D341Med (cell line): ENCODE results near the gene INTS13.
"Not testable (repeated sequence)": the region's sequence is repeated elsewhere in the genome, so short reads cannot be mapped to it uniquely, and the experiment has no call there.

ENCODE experiments used
- DNase-seq: peaks from one replicate; pipeline ENCODE4 v3.0.0; 2012; ENCODE audit warnings: low spot score

INTS13 gene

GRCh38 chr12:26870491-26871419, 67.0 kb downstream of the INTS13 start:
- no peak for DNase-seq

- DNase-seq: no peak
Measured at GRCh38 chr12:26869908-26870459, 67.8 kb downstream of the INTS13 start.

- no peak for DNase-seq
Measured at GRCh38 chr12:26869104-26869494, 68.7 kb downstream of the INTS13 start.

- no peak for DNase-seq
Measured at GRCh38 chr12:26868447-26869103, 69.2 kb downstream of the INTS13 start.

- no peak for DNase-seq
Measured at GRCh38 chr12:26867080-26867479, 70.7 kb downstream of the INTS13 start.

- DNase-seq: no peak
Measured at GRCh38 chr12:26863515-26863914, 74.3 kb downstream of the INTS13 start.

- not testable (repeated sequence) for DNase-seq
Measured at GRCh38 chr12:26862787-26863186, 75.0 kb downstream of the INTS13 start.

GRCh38 chr12:26861690-26862089, 76.1 kb downstream of the INTS13 start:
- no peak for DNase-seq

- DNase-seq: no peak
Measured at GRCh38 chr12:26857465-26858176, 80.2 kb downstream of the INTS13 start.

- DNase-seq: no peak
Measured at GRCh38 chr12:26855337-26855736, 82.4 kb downstream of the INTS13 start.
